Epithelial cell of proximal tubule (primary cell): Measurements from ENCODE around the gene COL5A1. TPM values are rescaled to one million over a fixed set of nuclear protein-coding genes. Genes with fewer than 3 reads are reported as not detected.

ENCODE experiments used
- DNase-seq: peaks from one replicate; pipeline ENCODE4 v3.0.0-alpha.2; 2011; ENCODE audit warnings: low read depth
- H3K4me3 ChIP-seq: 2 replicates; pipeline ENCODE4 v1.5.1; 2011; ENCODE audit warnings: low read depth, mild to moderate bottlenecking, low read length
- CTCF ChIP-seq: conservative IDR thresholded peaks from 2 replicates; pipeline ENCODE4 v1.5.1; 2012; ENCODE audit warnings: low read depth, mild to moderate bottlenecking, low read length
- total RNA-seq: library from RNA; depleted of rRNA; stranded (reverse); fragments of >200 nt; gene quantifications from 2 replicates; pipeline ENCODE4 v1.2.3, GENCODE V29; 2015

The COL5A1 gene
- total RNA-seq, 1 donor from 2014 or later: 16.0 TPM

- DNase-seq: no peak
- H3K4me3 ChIP-seq: no peak overlapping the region
- no peak for TF ChIP-seq CTCF
Observed at GRCh38 chr9:134753191-134753590, 111.6 kb downstream of the COL5A1 start.

- no peak for DNase-seq
- H3K4me3 ChIP-seq: no peak overlapping the region
- no peak for TF ChIP-seq CTCF
Observed at GRCh38 chr9:134755221-134755907, 113.8 kb downstream of the COL5A1 start.

- H3K4me3 ChIP-seq: no peak overlapping the region
- no peak for TF ChIP-seq CTCF
- no peak for DNase-seq
Observed at GRCh38 chr9:134756098-134756497, 114.5 kb downstream of the COL5A1 start.

- TF ChIP-seq CTCF: no peak
- H3K4me3 ChIP-seq: no peak overlapping the region
- DNase-seq: no peak
Observed at GRCh38 chr9:134757216-134757975, 115.8 kb downstream of the COL5A1 start.

- no peak for TF ChIP-seq CTCF
- DNase-seq: no peak
- no peak overlapping the region for H3K4me3 ChIP-seq
Observed at GRCh38 chr9:134758949-134759607, 117.5 kb downstream of the COL5A1 start.

- no peak for TF ChIP-seq CTCF
- H3K4me3 ChIP-seq: no peak overlapping the region
- DNase-seq: no peak
Observed at GRCh38 chr9:134759913-134760312, 118.3 kb downstream of the COL5A1 start.
